Neural progenitor cell (in vitro differentiated cells): ENCODE measurements around the gene ITGA11.

Experiments
- CTCF ChIP-seq: fragments of 200-600 bp; sonication (generic); IDR thresholded peaks from 2 replicates; pipeline ENCODE4 v1.5.1; 2017; ENCODE audit warnings: antibody characterized with exemption, mild to moderate bottlenecking
- EZH2 ChIP-seq: fragments of 200-600 bp; sonication (generic); IDR thresholded peaks from 2 replicates; pipeline ENCODE4 v1.6.1; 2017; ENCODE audit warnings: antibody characterized with exemption, mild to moderate bottlenecking, moderate library complexity
- EZH2phosphoT487 ChIP-seq: fragments of 200-600 bp; sonication (generic); IDR thresholded peaks from 2 replicates; pipeline ENCODE4 v1.6.1; 2017; ENCODE audit warnings: antibody characterized with exemption

GRCh38 chr15:68277131-68277602, 154.8 kb downstream of the ITGA11 start:
- TF ChIP-seq CTCF = no peak
- TF ChIP-seq EZH2 = no peak
- no peak for TF ChIP-seq EZH2phosphoT487
